Measurements from ENCODE around the gene ADPGK.
"Not testable (repeated sequence)": the region's sequence is repeated elsewhere in the genome, so short reads cannot be mapped to it uniquely, and the experiment has no call there.

The ADPGK gene

DNA sequence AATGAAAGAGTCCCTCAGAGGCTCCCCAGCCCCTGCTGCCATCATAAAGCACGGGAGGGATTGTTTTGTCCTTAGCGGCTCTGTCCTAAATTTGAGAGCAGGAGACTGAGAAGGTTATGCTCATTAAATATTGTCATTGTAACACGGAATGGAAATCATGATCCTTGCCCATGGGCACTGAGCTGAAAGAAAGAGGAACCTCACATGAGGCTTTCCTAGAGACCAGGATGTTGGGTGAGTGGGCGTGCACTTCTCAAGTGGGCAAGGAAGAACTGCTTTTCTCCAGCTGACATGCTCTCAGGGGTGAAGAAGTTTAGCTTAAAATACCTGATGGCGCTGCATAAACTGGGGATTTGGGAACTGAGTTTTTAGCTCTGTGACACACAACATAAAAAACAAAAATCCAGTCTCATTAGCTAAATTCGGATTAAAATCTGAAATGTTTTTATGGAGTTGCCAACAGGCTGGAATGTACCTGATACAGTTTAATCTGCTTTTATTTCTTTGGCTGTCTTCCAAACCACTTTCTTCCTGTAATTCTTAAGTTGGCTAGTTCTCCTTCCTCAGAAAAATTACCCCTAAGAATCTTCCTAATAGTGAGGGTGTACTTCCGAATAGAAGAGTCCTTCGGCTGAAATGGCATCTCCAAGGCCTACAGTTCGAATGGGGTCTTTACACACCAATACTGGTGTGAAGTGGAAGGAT lies 31.7 kb downstream of the ADPGK start:
- in situ Hi-C loops (cut with MboI; ENCODE audit: low sequenced_read_pairs): no loop called here

DNA sequence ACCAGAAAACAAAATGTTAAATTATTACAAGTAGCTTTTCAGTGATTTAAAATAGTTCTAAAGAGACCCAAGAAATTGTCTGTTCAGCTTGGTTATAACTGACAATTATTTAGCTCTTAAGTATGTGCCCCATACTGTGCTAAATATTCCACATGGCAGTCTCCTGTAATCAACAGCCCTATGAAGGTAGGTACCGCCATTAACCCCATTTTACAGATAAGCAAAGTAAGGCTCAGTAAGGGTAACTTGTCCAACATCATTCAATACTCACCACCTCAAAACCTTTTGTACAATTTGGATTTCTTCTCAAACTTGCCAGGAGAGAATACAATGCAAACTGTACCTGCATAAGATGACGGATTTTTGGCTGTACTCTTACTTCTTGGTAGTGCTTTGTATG lies 33.9 kb downstream of the ADPGK start:
- in situ Hi-C loops (cut with MboI; ENCODE audit: low sequenced_read_pairs): no loop called here

DNA sequence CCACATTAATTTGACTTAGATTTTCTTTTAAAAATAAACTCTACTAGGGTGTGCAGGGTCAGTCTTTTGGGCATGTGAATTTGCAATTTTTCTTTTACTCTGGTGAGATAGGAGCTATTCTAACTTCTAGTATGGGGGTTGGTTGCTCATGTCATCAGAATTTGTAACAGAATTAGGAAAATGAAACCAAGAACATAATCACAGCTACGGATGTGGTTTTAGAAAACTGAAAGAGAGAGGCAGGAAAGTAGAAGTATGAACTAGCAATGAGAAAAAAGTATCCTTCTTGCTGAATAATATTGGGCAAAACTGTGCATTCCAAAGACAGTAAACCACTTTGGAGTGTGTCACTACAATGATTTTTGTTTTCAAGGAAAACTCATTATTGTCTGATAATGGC lies 43.3 kb downstream of the ADPGK start:
- in situ Hi-C loops (cut with MboI; ENCODE audit: low sequenced_read_pairs): no loop called here

DNA sequence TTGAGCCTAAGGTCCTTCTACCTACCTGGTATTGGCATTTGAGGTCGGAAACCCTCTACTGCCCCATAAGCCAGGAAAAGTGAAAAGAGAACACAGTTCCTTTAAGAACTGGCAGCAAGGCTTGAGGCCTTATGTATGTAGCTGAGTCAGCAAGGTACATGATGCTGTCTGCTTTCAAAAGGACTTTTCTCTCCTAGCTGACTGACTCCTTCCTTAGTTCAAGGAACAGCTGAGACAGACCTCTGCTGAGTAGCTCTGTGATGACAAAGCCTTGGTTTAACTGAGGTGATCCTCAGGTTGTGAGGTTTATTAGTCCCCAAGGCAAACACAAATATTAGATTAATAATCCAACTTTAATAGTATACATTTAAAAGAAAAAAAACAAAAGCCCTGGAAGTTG lies 45.8 kb downstream of the ADPGK start:
- in situ Hi-C loops (cut with MboI; ENCODE audit: low sequenced_read_pairs): no loop called here

DNA sequence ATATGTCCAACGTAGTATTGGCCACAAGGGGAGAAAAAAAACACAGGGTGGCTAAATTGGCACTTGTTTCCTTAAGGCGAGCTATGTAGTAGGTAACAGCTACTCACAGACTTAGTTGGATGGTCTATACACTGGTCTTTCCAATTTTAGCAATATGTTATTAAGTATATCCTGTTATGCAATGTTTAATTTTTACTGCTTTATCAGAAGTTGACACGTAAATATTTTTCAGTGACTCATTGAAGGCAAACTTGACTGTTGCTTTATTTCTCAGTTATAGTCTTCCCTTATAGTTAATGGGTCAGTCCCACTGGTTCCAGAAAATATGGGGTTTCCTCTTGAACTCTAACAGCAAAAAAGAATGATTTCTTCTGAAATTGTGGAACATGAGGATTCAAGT lies 46.5 kb downstream of the ADPGK start:
- in situ Hi-C loops (cut with MboI; ENCODE audit: low sequenced_read_pairs): no loop called here

DNA sequence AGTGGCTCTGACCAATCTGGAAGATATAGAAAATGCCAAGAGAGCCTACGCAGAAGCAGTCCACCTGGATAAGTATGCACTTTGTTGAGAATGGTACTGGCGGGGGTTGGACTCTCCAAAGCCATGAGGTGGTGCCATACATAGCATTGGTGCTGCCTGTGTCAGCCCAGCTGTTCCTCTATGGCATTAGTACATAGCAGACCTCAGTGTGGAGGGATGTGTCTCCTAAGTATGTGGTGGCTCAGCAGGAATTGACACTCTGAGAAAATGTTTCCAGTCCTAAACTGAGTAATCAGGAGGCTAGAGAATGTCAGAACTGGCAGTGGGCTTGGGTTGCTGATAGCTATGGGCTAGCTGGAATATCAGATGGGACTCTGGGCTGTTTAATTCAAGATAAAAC lies 48.4 kb downstream of the ADPGK start:
- in situ Hi-C loops (cut with MboI; ENCODE audit: low sequenced_read_pairs): no loop called here

DNA sequence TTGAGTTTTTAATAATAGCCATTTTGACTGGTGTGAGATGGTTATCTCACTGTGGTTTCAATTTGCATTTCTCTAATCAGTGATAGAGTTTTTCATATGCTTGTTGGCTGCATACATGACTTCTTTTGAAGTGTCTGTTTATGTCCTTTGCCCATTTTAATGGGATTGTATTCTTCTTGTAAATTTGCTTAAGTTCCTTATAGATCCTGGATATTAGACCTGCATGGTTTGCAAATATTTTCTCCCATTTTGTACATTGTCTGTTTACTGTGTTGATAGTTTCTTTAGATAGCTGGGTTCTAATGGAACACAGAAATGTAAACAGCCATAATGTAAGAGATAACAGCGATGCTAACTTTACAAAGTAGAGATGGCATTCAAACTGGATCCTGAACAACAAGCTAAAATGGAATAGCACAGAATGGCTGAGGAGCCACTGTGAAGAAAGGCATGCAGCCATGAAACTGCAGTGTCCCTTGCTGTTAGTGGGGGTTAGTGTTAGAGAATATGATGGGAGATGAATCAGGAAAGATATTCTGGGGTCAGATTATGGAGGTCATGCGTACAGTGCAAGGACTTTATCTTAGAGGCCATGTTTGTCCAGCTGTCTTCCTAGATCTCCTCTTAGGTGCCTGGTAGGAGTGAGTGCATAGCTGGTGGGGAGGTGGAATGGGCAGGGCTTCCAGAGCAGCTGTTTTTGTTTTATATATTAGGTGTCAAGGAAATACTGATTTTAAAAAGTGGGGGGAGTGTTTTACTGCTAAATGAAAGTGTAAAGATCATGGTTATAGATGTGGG lies 49.4 kb downstream of the ADPGK start:
- in situ Hi-C loops (cut with MboI; ENCODE audit: low sequenced_read_pairs): no loop called here

DNA sequence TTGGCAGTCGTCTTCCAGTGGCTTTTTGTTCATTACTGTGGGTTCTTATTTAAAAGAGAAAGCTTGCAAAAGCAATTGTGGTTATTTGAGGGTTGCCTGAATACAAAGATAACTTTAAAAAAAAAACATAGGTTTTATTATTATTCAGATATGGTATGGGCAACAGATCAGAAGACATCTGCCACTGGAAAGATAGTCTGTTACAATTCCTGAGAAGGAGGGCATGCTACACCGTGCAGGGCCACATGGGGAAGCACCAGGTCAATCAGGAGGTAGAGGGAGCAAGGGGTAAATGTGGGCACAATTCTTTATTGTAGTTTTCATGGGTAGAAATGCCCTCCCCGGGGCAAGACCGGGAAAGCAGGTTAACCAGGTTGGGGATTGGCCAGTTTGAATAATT lies 51.0 kb downstream of the ADPGK start:
- in situ Hi-C loops (cut with MboI; ENCODE audit: low sequenced_read_pairs): no loop called here

DNA sequence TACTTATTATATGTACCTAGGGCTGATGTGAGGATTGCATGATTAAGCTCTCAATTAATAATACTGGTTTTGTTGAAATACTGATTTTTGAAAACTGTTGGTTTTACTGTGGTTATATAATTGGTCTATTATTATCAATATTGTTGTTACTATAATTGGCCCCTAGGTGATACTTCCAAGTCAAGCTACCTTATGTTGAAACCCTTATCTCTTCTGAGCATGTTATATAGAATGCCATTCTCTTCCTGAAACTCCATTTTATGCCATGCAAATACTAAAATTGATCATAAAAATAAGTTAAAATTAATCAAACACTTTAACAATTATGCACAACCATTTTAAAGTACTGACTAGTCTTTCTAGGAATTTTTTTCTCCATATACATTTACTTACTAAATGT lies 51.5 kb downstream of the ADPGK start:
- in situ Hi-C loops (cut with MboI; ENCODE audit: low sequenced_read_pairs): no loop called here

DNA sequence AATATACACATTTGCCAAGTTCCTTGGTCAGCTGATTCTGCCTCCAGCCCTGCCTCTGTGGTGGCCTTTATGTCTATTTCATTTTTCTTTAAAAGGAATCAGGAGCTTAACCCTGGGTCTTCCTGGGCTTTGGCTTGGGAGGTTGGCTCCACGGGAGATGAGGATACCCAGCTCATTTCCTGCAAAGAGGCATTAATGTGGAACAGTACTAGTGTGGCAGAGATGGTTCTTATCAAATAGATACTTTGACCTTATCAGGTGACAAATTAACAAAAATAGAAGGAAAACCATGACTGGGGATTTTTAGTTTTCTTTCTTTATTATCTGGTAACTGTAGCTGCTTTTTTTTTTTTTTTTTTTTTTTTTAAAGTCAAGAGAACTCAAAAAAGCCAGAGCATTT lies 54.7 kb downstream of the ADPGK start:
- in situ Hi-C loops (cut with MboI; ENCODE audit: low sequenced_read_pairs): no loop called here

DNA sequence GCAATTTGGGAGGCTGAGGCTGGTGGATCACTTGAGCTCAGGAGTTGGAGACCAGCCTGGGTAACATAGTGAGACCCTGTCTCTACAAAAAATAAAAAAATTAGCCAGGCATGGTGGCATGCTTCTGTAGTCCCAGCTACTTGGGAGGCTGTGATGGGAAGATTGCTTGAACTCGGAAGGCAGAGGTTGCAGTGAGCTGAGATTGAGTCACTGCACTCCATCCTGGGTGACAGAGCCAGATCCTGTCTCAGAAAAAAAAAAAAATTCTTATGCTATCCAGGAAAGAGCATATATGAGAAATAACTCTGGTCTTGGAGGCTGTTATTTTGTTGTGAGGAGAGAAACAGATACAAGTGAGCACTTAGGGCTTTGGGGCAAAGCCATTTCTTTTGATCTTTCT lies 55.3 kb downstream of the ADPGK start:
- in situ Hi-C loops (cut with MboI; ENCODE audit: low sequenced_read_pairs): not testable (repeated sequence)

DNA sequence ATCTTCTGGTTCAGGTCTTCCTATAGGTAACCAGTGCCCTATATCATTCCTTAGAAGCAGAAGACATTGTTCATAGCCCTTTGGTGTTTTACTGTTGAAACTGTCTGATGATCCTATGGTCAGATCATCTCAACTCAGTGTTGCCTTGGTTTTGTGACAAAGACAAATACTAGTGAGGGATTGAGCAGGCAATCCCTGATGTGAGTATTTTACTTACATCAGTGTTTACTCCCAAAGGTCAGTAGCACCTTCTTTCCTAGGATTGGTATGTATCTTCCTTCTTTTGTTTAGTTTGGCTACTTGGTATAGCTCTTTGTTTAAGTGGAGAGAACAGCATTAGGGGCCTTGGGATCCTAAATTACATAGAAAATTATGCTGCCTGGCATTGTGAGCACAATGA lies 56.4 kb downstream of the ADPGK start:
- in situ Hi-C loops (cut with MboI; ENCODE audit: low sequenced_read_pairs): no loop called here

DNA sequence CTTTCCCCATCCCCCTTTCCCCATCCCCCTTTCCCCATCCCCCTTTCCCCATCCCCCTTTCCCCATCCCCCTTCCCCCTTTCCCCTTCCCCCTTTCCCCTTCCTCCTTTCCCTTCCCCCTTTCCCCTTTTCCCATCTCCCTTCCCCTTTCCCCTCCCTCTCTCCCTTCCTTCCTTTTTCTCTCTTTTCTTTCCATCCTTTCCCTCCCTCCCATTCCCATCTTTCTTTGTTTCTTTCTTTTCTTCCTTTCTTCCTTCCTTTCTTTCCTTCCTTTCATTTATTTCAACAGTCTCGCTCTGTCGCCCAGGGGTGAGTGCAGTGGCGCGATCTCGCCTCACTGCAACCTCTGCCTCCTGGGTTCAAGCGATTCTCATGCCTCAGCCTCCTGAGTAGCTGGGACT lies 57.7 kb downstream of the ADPGK start:
- in situ Hi-C loops (cut with MboI; ENCODE audit: low sequenced_read_pairs): not testable (repeated sequence)

DNA sequence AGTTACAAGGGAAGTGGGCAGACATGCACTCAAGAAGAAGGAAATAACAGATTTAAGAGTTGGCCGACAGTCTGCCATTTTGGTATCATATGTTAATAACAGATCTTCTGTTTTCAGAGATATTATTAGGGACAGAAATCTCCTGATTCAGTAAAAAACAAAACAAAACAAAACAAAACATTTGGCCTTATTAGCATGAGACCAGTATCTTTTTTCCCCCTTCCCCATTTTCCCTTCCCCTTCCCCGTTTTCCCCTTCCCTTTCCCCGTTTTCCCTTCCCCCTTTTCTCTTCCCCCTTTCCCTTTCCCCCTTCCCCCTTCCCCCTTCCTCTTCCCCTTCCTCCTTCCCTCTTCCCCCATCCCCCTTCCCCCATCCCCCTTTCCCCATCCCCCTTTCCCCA lies 58.1 kb downstream of the ADPGK start:
- in situ Hi-C loops (cut with MboI; ENCODE audit: low sequenced_read_pairs): no loop called here

DNA sequence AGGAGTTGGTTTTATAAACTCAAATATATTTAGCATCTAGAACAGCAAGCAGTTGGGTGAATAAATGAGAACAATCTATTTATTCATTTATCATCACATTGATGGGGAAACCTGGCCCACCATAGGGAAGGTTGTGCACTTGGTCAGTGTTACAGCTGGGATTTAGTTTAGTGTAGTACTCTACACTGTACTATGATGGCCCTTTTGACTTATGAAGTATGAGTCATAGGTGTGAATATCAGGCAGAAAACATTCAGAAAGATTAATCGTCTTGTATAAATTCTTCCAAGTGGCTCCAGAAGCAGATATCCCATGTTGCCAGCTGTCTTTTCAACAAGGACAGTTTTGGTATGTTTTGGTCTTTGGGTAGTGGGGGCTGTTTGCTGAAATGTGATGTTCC lies 59.5 kb downstream of the ADPGK start:
- in situ Hi-C loops (cut with MboI; ENCODE audit: low sequenced_read_pairs): loop anchor here (25.0 kb wide), 1 partner anchor 513 kb away; no protein-coding TSS in a partner anchor

DNA sequence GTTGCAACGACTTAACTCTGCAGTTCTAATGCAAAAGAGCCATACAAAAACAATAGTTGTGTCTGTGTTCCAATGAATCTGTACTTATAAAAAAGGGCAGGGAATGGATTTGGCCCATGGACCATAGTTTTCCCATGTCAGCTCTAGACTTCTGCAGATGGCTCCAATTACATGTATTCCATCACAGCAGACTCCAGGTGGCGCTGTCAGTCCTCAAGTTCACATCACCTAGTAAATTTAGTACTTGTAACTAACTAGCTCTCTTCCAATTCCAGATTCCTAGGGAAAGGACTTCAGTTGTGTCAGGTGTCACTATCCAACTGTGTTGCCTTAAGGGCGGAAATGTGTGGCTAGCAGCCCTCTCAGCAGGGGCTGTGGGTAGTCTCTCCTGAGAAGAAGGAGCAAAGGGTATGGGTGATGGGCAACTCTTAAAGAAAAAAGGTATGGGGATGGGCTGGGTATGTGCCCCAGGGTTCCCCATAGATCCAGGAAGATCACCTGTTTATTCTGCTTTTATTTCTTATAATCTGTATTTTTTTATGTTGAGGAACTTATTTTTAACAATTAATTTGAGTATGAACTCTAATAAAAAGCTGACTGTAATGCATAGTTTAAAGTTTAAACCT lies 61.4 kb downstream of the ADPGK start:
- in situ Hi-C loops (cut with MboI; ENCODE audit: low sequenced_read_pairs): loop anchor here (25.0 kb wide), 1 partner anchor 515 kb away; no protein-coding TSS in a partner anchor

DNA sequence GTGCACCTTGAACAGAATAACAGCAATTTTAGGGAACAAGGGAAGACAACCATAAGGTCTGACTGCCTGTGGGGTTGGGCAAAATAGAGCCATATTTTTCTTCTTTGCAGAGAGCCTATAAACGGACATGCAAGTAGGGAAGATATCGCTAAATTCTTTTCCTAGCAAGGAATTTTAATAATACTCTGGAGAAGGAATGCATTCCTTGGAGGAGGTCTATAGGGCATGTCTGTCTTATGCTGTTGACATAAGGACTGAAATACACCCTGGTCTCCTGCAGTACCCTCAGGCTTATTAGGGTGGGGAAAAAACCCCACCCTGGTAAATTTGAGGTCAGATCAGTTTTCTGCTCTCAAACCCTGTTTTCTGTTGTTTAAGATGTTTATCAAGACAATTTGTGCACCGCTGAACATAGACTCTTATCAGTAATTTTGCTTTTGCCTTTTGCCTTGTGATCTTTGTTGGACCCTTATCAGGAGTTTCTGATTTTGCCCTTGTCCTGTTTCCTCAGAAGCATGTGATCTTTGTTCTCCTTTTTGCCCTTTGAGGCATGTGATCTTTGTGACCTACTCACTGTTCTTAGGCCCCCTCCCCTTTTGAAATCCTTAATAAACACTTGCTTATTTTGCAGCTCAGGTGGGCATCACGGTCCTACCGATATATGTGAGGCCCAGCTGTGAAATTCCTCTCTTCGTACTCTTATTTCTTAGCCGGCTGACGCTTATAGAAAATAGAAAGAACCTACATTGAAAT lies 74.8 kb downstream of the ADPGK start:
- in situ Hi-C loops (cut with MboI; ENCODE audit: low sequenced_read_pairs): loop anchor here (25.0 kb wide), 1 partner anchor 529 kb away; no protein-coding TSS in a partner anchor

DNA sequence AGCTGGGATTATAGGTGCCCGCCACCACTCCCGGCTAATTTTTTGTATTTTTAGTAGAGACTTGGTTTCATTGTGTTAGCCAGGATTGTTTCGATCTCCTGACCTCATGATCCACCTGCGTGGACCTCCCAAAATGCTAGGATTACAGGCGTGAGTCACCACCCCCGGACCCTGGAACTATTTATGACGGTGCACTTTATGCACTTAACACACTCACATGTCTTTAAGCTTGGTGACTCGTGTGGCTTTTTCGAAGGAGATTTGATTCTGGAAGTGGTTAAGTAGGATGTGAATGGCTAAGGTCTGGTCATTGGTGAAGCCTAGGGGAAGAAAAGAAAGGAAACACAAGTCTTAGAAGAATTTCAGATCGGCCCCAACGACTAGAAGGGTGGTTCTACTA lies 77.3 kb downstream of the ADPGK start:
- in situ Hi-C loops (cut with MboI; ENCODE audit: low sequenced_read_pairs): loop anchor here (25.0 kb wide), 1 partner anchor 531 kb away; no protein-coding TSS in a partner anchor

All from HL-60/S4 (cell line).